Hematopoietic multipotent progenitor cell (in vitro differentiated cells): Measurements from ENCODE around the gene TPGS2. TPM values are rescaled to one million over a fixed set of nuclear protein-coding genes. Genes with fewer than 3 reads are reported as not detected.
"Not testable (repeated sequence)": the region's sequence is repeated elsewhere in the genome, so short reads cannot be mapped to it uniquely, and the experiment has no call there.

ENCODE experiments used
- DNase-seq, 3 donors: peaks; one replicate each; pipeline ENCODE4 v3.0.0-alpha.2; 2011 to 2015; ENCODE audit warnings: low read depth in 2 of 3, low spot score in 2 of 3
- total RNA-seq: library from RNA; depleted of rRNA; stranded (reverse); fragments of >200 nt; gene quantifications from one replicate; pipeline ENCODE4 v1.2.3, GENCODE V29; 2012

The TPGS2 gene
- total RNA-seq, 1 donor: 86.7 TPM

DNA sequence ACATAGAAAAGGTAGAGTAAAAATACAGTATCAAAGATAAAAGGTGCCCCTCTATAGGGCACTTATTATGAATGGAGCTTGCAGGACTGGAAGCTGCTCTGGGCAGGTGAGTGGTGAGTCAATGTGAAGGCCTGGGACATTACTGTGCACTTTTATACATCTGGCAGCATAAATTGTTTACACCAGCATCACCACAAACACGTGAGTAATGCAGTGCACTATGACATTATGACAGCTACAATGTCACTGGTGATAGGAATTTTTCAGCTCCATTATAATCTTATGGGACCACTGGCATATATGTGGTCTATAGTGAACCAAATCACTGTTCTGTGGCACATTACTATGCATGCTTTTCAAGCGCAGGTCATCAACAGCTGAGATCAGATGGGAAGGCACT lies 48.1 kb downstream of the TPGS2 start:
- DNase-seq: no peak

GRCh38 chr18:36777566-36777965 lies 51.2 kb downstream of the TPGS2 start:
- no peak for DNase-seq

- no peak for DNase-seq
Measured at GRCh38 chr18:36776650-36777049, 52.2 kb downstream of the TPGS2 start.

GRCh38 chr18:36775396-36775795 lies 53.4 kb downstream of the TPGS2 start:
- no peak for DNase-seq

- DNase-seq: no peak
Measured at GRCh38 chr18:36772241-36772723, 56.5 kb downstream of the TPGS2 start.

DNA sequence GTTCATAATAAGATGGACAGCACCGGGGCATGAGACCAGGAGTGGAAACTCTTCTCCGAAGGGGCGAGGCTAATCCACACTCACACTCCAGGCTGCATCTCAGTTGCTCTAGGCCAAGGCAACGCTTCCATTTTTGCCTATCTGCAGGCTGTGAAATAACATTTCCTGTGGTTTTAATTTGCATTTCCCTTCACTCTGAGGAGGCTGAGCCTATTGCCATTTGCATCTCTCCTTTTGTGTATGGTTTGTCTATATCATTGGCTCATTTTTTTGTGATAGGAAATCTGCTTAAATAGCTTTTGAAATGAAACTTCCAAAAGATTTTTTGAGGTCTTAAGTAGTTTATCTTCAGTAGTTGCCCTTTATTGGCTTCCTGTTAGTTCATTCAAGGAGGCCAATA lies 57.6 kb downstream of the TPGS2 start:
- DNase-seq: no peak

GRCh38 chr18:36770315-36770946 lies 58.4 kb downstream of the TPGS2 start:
- DNase-seq: no peak

DNA sequence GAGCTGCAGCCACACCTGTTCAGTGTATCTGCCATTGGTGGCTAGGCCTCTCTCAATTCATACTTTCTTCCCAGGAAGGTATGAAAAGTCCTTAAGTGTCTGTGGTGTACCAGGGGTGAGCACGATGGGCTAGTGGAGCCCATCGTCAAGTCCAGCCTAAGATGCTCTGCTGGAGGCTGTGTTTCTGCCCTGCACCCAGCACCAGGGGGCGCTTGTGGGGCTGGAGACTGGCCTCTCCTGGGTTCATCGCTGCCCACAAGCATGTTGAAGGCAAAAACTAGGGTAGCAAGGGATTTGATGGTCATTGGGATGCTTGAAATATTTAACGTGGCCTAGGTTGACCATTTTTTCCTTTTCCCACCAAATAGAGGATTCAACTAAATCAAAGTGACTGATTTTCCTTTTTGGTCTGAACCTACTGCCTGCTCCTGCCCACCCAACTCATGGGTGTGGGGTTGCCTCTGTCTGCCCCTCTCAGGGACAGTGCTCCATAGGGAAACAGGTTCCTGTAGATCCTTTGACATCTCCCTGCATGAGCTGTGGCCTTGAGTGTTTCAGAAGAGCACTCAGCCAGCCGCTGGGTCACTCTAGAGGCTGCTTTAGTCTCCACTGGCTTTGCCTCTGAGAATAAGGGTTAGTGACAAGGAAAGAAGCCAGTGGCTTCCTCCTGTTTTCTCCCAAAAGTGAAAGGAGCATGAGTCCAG lies 59.0 kb downstream of the TPGS2 start:
- no peak for DNase-seq

GRCh38 chr18:36769172-36769571 lies 59.6 kb downstream of the TPGS2 start:
- no peak for DNase-seq

DNA sequence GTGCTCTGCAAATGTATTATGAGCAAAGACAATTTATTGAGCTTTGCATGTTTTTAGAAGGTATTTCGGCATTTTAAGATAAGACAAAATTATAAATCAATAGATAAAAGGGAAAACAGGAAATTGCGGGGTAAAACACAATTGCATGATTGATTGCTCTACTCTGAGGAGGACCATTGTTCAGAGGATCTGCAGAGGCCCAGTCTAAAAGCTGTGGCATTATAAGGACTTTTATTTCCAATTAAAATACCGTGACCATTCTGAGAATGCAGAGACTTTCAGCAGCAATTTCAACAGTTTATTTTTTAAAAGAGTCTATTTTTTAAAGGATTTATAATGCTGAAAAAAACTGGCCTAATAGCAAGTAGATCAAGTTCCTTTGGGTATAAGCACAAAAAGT lies 62.0 kb downstream of the TPGS2 start:
- no peak for DNase-seq

DNA sequence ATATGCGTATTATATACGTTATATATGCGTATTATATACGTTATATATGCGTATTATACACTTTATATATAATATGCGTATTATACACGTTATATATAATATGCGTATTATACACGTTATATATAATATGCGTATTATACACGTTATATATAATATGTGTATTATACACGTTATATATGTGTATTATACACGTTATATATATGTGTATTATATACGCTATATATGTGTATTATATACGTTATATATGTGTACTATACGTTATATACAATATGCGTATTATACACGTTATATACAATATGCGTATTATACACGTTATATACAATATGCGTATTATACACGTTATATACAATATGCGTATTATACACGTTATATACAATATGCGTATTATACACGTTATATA lies 65.8 kb downstream of the TPGS2 start:
- DNase-seq: not testable (repeated sequence)

- no peak for DNase-seq
Measured at GRCh38 chr18:36762074-36762473, 66.7 kb downstream of the TPGS2 start.

- DNase-seq: no peak
Measured at GRCh38 chr18:36761186-36761698, 67.6 kb downstream of the TPGS2 start.

GRCh38 chr18:36760598-36760997 lies 68.2 kb downstream of the TPGS2 start:
- no peak for DNase-seq

GRCh38 chr18:36759167-36759776 lies 69.5 kb downstream of the TPGS2 start:
- no peak for DNase-seq

- no peak for DNase-seq
Measured at GRCh38 chr18:36758623-36759022, 70.2 kb downstream of the TPGS2 start.

GRCh38 chr18:36757991-36758390 lies 70.8 kb downstream of the TPGS2 start:
- DNase-seq: no peak

DNA sequence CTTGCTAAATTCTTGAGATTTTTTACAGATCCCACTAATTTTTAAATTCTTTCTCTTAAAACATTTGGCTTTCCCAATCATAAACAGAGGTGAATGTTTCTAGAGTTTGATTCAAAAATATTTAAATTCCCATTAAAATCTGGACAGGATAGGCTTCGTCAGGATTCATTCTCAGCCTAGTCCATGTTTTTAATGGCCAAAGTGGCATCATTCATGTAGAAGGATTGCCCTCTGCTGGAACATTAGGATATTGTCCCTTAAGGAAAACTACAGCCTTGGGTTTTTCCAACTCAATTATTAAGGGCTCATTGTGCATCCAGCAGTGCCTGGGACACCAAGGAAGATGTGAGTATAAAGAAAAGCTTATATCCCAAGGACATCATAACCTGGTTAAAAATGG lies 71.7 kb downstream of the TPGS2 start:
- DNase-seq: peak in 2 of 3 donors; percentile 9 to 34

DNA sequence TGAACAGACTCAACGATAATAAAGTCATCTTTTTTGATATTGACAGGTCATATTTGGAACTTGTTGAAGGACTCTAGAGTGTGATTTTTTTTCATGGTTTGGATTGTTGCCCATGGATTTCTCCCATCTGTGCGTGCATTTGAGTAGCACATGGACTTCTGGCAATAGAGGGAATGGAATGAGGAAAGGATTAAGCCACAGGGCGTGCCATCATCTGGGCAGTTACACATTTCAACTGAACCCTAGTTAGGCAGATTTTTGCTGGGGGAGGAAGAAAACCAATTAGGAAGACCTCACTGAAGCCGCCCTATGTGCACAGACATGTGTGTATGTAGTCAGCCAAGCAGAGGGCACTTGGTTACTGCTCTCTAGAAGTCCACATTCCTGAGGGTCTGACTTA lies 72.6 kb downstream of the TPGS2 start:
- no peak for DNase-seq

- peak in 2 of 3 donors; percentile 7 to 36 for DNase-seq
Measured at GRCh38 chr18:36752929-36753865, 75.6 kb downstream of the TPGS2 start.
